ENCODE results near the gene CCDC124.

CCDC124 gene

GRCh38 chr19:17989425-17990094, 56.7 kb downstream of the CCDC124 start:
- no peak for DNase-seq

- no peak for DNase-seq
These were observed 60.4 kb downstream of the CCDC124 start for GRCh38 chr19:17993076-17993813.

Data from NCI-H2029 treated with DMSO at 0.1 percent for 48 hours (cell line).